DMS153 treated with DMSO at 0.1 percent for 48 hours (cell line): ENCODE data around the gene ALG5.

Source experiments
- DNase-seq: peaks from one replicate; lab custom pipeline; 2025; ENCODE audit not compliant: unreplicated experiment; lab: John Stamatoyannopoulos, UW

The ALG5 gene, protein sequence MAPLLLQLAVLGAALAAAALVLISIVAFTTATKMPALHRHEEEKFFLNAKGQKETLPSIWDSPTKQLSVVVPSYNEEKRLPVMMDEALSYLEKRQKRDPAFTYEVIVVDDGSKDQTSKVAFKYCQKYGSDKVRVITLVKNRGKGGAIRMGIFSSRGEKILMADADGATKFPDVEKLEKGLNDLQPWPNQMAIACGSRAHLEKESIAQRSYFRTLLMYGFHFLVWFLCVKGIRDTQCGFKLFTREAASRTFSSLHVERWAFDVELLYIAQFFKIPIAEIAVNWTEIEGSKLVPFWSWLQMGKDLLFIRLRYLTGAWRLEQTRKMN

DNA sequence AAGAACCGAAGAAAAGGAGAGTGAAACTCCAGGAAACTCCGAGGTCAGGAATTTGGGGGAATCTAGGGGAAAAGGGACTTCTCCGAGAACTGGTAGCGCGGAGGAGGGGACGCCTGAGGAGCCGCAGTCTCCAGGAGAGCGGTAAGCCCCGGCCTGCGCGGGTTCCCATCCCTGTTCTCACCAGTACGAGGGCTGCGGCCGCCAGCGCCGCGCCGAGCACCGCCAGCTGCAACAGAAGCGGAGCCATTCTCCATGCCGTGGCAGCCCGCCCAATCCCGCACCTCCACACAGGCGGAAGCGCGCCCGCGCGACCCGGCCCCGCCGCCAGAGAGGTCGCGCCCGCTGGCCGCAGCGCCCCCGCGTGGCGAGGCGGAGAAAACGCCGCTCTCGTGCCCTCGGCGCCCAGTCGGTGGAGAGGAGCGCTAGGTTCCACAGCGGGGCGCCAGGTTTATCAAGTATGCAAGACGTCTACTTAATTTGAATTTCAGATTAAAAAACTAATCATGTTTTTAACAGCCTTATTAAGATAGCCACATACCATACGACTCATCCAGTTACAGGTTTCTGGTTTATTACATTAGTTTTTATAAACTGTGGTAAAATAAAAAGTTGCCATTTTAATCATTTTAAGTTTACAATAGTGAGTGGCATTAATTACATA, at the start of gene ALG5:
Gene ALG5 (minus strand): TSS at position 287 of the 661 bp plus-strand sequence. CDS start 40 bp downstream, at position 247.
- peak; percentile 95 for DNase-seq

GRCh38 chr13:37047846-37048245, 48.7 kb upstream of the ALG5 start:
- no peak for DNase-seq

DNA sequence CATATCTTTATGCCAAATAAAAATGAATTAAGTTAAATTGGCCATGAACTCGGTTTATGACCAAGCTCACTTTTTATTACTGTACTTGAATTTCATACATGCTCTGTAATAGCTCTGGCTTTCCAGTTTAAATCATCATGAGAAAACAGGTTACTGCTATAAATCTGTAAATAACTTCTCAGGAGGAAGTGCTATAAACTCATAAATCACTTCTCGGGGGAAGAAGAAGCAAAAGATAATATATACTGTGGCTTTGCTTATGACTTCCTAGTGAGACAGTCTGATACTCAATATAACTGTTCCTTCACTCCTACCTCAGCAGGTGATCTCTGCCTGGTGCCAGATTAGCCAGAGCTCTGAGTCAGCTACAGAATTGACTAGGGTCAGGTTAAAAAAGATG, 47.9 kb upstream of the ALG5 start:
- DNase-seq, result no peak

- no peak for DNase-seq
Measured at GRCh38 chr13:37046062-37046461, 46.9 kb upstream of the ALG5 start.

GRCh38 chr13:37040789-37041188, 41.6 kb upstream of the ALG5 start:
- no peak for DNase-seq

DNA sequence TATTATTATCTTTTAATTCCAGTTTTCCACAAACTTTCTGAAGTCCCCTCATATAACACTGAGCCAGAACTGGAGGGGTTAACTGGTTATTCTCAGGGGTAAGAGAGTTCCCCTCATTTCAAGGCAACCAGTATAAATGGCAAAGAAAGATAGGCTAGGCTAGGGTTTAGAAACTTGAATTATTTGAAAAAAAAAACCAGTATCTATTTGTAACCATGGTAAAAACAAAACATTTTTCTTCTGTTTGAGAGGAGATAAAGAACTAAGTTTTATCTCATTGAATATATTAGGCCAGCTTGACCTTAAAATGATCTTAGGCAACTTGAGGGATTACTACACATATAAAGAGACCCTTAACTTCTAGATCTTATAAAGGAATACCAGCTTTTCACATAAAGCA, 40.8 kb upstream of the ALG5 start:
- DNase-seq, result no peak

- DNase-seq, result no peak
Measured at GRCh38 chr13:37037241-37037640, 38.1 kb upstream of the ALG5 start.

DNA sequence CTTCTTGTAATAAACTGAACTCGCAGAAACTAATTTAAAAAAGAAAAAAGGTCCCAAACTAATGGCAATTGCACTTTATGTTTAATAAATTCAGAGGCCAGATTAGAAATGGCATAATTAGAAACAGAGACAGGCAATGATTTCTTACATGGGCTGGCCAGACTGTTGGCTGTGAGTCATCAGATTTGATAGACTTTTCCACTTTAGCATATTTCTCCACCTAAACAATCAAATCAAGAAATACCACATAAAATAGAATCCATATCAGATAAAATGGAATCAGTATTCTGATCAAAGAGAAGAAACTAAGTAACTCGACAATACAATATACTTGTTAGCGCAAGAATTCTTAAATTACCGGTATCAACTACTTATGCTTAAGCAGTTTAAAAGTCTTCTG, 30.5 kb upstream of the ALG5 start:
- DNase-seq, result no peak

- DNase-seq, result no peak
Measured at GRCh38 chr13:37027639-37028038, 28.5 kb upstream of the ALG5 start.

DNA sequence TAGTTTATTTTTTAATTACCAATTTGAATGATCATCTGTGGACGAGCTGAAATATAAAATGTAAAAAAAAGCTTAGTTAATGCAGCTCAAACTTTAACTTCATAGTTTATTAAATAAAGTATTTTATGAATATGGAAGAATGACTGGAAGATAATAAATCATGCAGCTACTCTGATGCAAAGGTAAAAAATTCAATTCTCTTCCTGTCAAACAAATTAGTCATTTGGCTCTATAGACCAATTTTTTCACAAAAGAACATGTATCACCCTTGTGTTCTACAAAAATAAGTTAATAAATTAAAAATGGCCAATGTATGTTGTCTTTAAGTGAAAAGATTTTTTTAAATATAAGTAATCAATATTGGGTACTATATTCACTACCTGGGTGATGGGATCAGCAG, 27.6 kb upstream of the ALG5 start:
- no peak for DNase-seq

- no peak for DNase-seq
Measured at GRCh38 chr13:37023871-37024270, 24.7 kb upstream of the ALG5 start.

DNA sequence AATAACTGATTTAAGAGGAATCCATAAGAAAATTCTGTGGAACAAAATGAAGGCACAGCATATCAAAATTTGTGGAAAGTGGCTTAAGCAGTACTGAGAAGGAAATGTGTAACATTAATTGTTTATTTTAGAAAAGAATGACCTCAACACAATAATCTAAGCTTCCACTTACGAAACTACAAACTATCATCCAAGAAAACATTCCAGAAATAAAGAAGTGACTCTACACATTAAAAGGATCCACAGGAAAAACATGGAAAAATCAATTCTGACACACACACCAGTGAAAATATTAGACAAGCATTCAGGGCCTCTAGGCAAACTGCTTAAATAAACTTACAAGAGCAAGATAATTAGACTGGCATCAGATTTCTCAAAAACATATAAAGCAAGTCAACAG, 15.5 kb upstream of the ALG5 start:
- no peak for DNase-seq

GRCh38 chr13:37011788-37012187, 12.6 kb upstream of the ALG5 start:
- DNase-seq, result no peak

DNA sequence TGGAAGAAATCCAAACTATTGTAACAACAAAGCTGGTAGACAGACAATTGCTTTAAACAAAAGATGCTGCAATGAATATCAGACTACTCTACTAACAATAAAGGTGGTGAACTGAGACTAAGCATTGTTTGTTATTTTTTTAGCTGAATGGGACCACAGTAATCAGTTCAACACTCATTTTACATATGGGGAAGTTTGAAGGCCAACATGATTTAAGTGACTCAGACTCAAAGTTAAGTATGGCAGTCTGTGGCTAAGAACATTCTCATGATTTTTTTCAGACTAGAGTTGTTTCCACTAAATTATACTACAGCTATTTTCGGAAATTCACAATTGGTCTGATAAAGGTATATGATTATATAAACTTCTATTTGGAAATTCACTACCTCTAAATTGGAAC, 11.9 kb upstream of the ALG5 start:
- no peak for DNase-seq

GRCh38 chr13:37010424-37010823, 11.3 kb upstream of the ALG5 start:
- DNase-seq, result no peak

DNA sequence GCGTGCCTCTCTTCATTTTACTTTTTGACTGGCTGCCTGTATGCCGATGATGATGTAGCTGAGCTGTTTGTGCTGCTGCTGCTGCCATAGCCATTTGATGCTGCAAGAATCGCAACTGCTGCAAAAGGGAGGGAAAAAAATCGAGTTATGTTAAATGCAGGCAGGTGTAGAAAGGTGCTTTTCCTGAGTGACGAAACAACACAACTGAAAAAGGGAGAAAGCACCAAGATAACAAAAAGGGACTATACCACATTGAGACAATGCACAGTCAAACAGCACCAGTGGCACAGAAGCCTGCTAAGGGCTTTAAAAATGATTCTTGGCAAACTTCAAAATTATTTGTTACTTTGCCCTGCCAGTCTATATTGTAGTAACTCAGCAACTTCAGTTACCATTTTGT, 10.6 kb upstream of the ALG5 start:
- no peak for DNase-seq

DNA sequence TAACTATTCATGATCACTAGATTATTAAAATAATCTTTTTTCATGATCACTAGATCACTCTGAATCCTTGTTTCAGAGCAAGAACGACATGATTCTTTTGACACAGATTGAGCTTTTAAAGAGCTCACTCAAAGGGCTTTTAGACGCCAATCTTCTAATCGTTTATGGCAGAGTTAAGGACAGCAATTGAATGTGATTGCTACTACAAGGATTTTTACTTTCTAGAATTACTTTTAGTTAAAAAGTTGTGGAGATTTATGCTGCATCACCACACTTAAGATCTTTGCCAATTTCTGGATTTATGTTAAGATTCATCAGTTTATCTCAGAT, 2.7 kb upstream of the ALG5 start:
- no peak for DNase-seq

DNA sequence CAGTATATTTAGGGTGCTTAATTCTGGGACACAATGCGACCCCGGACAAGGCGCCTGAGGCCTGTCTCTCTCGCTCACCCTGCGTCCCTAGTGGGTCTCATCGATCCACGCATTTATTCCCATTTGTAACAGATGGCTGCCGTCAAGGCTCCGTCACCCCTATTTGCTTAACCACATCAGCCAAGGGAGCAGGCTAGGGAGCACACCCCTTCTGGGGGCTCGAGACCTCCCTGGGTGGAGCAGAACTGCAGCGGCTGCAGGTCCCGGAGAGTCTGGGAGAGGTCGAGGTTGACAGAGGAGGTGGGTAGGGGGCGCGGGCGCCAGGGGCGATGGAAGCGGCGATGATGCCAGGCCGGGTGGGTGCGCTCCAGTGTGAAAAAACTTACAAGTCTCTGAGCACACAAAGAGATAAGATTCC, 507 bp downstream of the ALG5 start:
- DNase-seq, result no peak

GRCh38 chr13:36997716-36998427, 1.3 kb downstream of the ALG5 start:
- DNase-seq, result no peak

DNA sequence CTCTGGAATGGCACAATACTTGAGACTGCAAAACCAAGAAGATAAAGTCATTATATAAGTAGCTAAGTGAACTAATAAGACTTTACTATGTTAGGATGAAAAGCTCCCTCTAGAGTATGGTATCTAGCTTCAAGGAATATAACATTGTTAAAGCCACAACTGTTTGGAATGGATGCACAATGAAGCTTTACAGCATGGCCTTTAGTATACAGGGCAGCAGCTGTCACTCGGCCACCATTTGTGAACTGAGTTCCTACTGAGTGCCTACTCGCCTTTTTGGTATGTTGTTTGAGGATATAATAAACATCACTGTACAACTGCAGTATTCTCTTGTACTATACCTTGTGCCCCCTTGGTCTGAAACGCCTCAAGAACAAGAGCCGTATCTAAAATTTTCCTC, 6.8 kb downstream of the ALG5 start:
- no peak for DNase-seq

DNA sequence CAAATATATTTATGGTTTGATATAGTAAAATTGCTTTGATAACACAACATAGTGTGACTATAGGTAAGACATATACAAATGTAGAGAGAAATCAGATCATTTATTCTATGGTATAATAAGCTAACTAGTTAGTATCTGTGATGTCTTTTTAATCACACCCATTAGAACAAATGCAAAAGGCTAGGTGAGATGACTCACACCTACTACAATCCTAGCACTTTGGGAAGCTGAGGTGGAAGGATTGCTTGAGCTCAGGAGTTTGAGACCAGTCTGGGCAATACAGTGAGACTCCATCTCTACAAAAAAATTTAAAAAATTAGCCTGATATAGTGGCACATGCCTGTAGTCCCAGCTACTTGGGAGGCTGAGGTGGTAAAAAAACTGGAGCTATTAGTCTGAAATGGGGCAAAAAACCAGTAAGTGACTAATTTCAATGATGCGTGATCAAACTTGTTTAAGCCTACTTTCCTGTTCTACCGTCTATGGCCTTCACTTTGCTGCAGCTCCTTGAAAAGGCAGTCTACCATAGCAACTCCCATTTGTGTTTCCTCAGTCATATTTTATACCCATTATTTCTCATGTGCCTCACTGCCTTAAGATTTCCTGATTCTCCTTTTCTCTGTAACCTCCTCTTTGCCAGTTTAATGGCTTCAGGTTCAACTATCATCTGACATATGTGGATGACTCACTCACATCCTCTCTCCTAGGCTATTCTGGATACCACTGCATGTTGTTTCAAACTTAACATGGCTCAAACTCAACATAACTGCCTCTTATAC, 12.5 kb downstream of the ALG5 start:
- DNase-seq, result no peak
